Stomach (tissue), 4 donors: Measurements from ENCODE around the gene MID1.

Experiments
- POLR2A ChIP-seq, 4 donors: fragments of 450-650 bp; IDR thresholded peaks; one replicate each; pipeline ENCODE4 v1.6.1; 2016; ENCODE audit warnings: antibody characterized with exemption in 4 of 4, control low read depth in 2 of 4, mild to moderate bottlenecking in 1 of 4, moderate library complexity in 1 of 4
- POLR2AphosphoS5 ChIP-seq, 3 donors: sonication (generic); formaldehyde crosslinking; IDR thresholded peaks; one replicate each; pipeline ENCODE4 v1.6.1; 2016; ENCODE audit warnings: antibody characterized with exemption in 3 of 3
- TF ChIP-seq, protein P1 (sequence below), 7 experiments: fragments of 450-650 bp in 4 of 7; fragments of 200-600 bp in 3 of 7; sonication (generic) in 3 of 7; IDR thresholded peaks; one replicate each; pipeline ENCODE4 v1.5.1; 2016 to 2019; ENCODE audit warnings: antibody characterized with exemption in 7 of 7, control low read depth in 2 of 7, mild to moderate bottlenecking in 1 of 7

DNA sequence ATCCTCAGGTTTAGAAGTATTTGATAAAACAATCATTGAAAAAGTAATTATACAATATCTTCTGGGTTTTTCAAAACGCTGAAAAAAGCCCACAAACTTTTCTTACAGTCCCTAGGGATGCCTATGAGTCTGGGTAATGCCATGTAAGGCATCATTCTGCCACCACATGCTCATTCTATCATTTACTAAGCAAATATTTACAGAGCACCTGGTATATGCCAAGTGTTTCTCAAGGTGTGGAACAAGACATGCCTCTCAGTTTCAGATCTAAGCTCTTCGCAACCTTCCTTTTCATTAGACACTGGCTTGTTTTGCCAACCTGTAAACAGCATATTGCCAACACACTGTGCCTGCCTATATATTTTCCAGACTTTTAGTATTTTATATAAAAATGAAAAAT lies 17.7 kb downstream of the MID1 start:
- TF ChIP-seq POLR2A (IDR thresholded peaks at IDR 0.05), result no peak
- TF ChIP-seq, protein P1, sequence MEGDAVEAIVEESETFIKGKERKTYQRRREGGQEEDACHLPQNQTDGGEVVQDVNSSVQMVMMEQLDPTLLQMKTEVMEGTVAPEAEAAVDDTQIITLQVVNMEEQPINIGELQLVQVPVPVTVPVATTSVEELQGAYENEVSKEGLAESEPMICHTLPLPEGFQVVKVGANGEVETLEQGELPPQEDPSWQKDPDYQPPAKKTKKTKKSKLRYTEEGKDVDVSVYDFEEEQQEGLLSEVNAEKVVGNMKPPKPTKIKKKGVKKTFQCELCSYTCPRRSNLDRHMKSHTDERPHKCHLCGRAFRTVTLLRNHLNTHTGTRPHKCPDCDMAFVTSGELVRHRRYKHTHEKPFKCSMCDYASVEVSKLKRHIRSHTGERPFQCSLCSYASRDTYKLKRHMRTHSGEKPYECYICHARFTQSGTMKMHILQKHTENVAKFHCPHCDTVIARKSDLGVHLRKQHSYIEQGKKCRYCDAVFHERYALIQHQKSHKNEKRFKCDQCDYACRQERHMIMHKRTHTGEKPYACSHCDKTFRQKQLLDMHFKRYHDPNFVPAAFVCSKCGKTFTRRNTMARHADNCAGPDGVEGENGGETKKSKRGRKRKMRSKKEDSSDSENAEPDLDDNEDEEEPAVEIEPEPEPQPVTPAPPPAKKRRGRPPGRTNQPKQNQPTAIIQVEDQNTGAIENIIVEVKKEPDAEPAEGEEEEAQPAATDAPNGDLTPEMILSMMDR (IDR thresholded peaks at IDR 0.05), result no peak
- TF ChIP-seq POLR2AphosphoS5 (IDR thresholded peaks at IDR 0.05), result no peak
